COLO668 (cell line): ENCODE data around the gene TADA2A.

ENCODE experiments used
- DNase-seq: peaks from one replicate; lab custom pipeline; 2025; ENCODE audit not compliant: unreplicated experiment; lab: John Stamatoyannopoulos, UW

The TADA2A gene

DNA sequence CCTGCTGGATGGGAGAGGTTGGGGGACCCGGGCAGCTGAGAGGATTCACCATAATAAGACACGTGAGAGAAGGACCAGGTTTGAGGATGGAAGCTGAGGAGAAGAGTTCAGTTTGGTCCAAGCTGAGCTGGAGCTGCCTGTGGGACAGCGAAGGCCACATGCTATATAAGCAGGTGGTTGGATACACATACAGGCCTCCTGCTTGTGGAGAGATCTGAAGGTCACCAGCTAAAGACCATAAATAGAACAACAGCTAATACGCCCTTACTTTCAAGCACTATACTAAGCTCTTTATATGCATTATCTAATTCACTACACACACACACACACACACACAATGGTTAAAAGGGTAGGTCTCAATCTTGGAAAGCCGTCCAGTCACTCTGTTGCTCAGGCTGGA, 115.1 kb downstream of the TADA2A start:
- no peak for DNase-seq

GRCh38 chr17:37523715-37524219, 117.1 kb downstream of the TADA2A start:
- DNase-seq = no peak

GRCh38 chr17:37527249-37527851, 120.7 kb downstream of the TADA2A start:
- peak; percentile 1 for DNase-seq
